Activated CD8-positive, alpha-beta T cell treated with anti-CD3 and anti-CD28 coated beads, Interleukin-2, amount 10 ng/mL, durations not matched to agents 7 days and 5 days (primary cell): ENCODE results near the gene RASGRP2. TPM values are rescaled to one million over a fixed set of nuclear protein-coding genes. Genes with fewer than 3 reads are reported as not detected.
A peak's percentile ranks its signal among the peaks of the same experiment; 100 is the strongest.

Experiments used
- ATAC-seq: fragments of 150-1000 bp; cut with Tn5 transposase; one replicate; pipeline ENCODE4 v1.10.0; 2021; ENCODE audit warnings: moderate library complexity
- CTCF ChIA-PET: fragments of 350-600 bp; sonication (Branson Sonifier 250); formaldehyde crosslinking; loops from one replicate; lab custom pipeline; 2021; ENCODE audit warnings: antibody characterized with exemption; lab: Charles Lee
- POLR2A ChIA-PET: fragments of 350-600 bp; sonication (Branson Sonifier 250); formaldehyde crosslinking; loops from one replicate; lab custom pipeline; 2021; ENCODE audit warnings: antibody characterized with exemption; lab: Charles Lee
- DNase-seq: peaks from one replicate; pipeline ENCODE4 v3.0.0-alpha.2; 2020
- H3K27ac Mint-ChIP-seq: one replicate; pipeline ENCODE4 v1.8.0; 2021; ENCODE audit warnings: mild to moderate bottlenecking, mixed read lengths
- H3K27me3 Mint-ChIP-seq: one replicate; pipeline ENCODE4 v1.8.0; 2021; ENCODE audit warnings: low read depth, mixed read lengths
- H3K36me3 Mint-ChIP-seq: one replicate; pipeline ENCODE4 v1.8.0; 2021; ENCODE audit warnings: low read depth, mixed read lengths
- H3K4me1 Mint-ChIP-seq: one replicate; pipeline ENCODE4 v1.8.0; 2021; ENCODE audit warnings: low read depth, mixed read lengths
- H3K4me3 Mint-ChIP-seq: one replicate; pipeline ENCODE4 v1.8.0; 2021; ENCODE audit warnings: mild to moderate bottlenecking, mixed read lengths
- H3K9me3 Mint-ChIP-seq: one replicate; pipeline ENCODE4 v1.8.0; 2022; ENCODE audit warnings: mixed read lengths; ENCODE audit not compliant: insufficient read depth
- total RNA-seq, 2 experiments: library from RNA; stranded (reverse); gene quantifications; one replicate each; pipeline ENCODE4 v1.2.3, GENCODE V29; 2021

The RASGRP2 gene
- total RNA-seq, 2 experiments from 2014 or later: 101 to 115 TPM

DNA sequence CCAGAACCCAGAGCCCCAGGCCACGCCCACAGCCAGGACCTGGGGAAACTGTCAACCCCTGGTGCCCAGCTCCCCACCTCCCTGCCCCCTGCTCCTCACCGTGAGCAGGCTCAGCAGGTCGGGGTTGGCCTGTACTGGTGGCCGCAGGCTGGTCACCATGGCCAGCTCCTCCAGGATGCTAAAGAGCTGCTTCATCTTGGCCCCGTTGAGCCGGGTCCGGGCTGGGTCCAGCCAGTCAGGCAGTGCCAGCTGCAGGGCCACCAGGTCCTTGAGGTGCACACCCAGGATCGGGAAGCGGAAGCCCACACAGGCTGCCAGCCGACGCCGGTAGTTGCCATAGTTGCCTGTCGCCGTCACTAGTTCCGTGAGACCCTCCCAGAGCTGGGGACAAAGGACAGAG, 7.3 kb downstream of the RASGRP2 start:
- ChIA-PET POLR2A (no interaction called here), CTCF (no interaction called here)
- no peak for DNase-seq
- Mint-ChIP-seq H3K4me1 (peaks cover 17% of the 10 kb centered on the region), H3K36me3 (peaks cover 56% of the 10 kb centered on the region), H3K9me3 (no peaks in the 10 kb centered on the region), H3K27me3 (no peaks in the 10 kb centered on the region), H3K4me3 (no peak overlapping the region), H3K27ac (no peak overlapping the region)
- no peak for ATAC-seq

DNA sequence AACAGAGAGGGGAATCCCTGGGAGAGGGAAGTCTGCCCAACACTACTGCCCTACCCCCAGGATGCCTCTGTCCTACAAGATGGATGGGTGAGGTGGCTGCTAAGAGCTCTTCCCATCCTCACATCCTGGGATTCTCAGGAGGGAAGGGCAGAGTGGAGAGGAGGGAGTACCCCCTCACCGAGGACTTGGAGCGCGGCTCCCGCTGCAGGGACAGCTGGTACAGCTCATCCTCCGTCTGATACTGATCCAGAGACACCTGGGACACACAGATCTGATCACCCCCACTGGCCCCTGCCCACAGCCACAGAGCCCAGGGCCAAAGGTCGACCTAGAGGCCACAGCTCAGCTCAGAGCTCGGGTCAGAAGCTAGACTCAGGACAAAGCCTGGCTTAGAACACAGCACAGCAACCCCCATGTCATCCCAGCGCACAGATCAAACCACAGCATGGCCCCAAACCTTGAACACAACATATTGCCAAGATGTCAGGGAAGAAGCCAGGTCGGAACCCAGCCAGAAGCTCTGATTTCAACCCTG, 8.2 kb downstream of the RASGRP2 start:
- H3K36me3 Mint-ChIP-seq: peaks cover 57% of the 10 kb centered on the region
- ChIA-PET CTCF (interaction anchor here (0.8 to 0.9 kb wide), 2 partner anchors 8 to 47 kb away, joined by 3 to 6 read pairs; partner anchors contain the start of gene RASGRP2), POLR2A (interaction anchor here (1.9 kb wide), 1 partner anchor 9 kb away, joined by 6 read pairs; the partner anchor contains the start of gene RASGRP2)
- no peaks in the 10 kb centered on the region for H3K9me3 Mint-ChIP-seq
- H3K4me3 Mint-ChIP-seq: no peak overlapping the region
- DNase-seq (no peak), ATAC-seq (no peak)
- peaks cover 9% of the 10 kb centered on the region for H3K4me1 Mint-ChIP-seq
- H3K27ac Mint-ChIP-seq: no peak overlapping the region
- no peaks in the 10 kb centered on the region for H3K27me3 Mint-ChIP-seq

DNA sequence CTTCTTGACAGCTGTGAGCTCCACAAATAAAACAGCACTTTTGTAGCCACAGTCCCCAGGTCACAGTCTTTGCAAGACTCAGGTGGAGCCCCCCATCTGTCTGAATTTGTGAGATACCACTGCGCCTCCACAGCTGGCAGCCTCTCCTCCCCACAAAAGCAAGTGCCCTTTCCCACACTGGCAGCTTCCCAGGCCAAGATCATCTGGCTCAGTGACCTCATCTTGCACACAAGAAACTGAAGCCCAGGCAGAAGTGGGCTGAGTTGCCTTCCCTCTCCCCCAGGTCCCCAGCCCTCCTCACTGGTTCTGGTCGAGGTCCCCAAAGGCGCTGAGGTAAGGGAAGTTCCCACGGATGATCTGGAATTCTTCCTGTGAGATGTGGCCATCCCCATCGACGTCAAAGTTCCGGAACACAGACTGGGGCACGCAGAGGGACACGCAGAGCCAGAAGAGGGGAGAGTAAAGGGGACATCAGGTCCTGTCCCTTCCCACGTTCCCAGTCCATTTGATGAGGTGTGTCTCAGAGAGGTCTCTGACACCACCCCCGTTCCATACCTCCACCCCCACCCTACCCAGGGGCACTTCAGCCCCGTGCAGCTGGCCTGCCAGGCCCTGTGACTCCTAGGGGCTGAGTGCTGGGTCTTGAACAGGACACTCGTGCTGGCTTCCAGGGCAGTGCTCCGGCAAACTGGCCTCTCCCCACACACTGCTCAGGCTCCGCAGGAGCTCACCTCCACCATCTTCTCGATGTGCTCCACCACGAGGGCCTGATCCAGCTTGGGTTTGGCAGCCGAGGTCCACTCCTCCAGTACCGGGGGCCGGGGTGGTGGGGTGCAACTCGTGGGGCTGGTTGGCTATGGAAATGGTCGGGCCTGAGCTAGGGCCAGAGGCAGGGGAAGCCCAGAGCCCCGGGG, 8.9 kb downstream of the RASGRP2 start:
- no peak for DNase-seq
- Mint-ChIP-seq H3K27ac (no peak overlapping the region), H3K9me3 (no peaks in the 10 kb centered on the region), H3K4me3 (no peak overlapping the region), H3K4me1 (peaks cover 9% of the 10 kb centered on the region), H3K36me3 (peaks cover 54% of the 10 kb centered on the region), H3K27me3 (no peaks in the 10 kb centered on the region)
- POLR2A ChIA-PET: interaction anchor here (1.9 kb wide), 1 partner anchor 10 kb away, joined by 6 read pairs; the partner anchor contains the start of gene RASGRP2
- CTCF ChIA-PET: interaction anchor here (0.8 to 2.4 kb wide), 4 partner anchors 7 to 47 kb away, joined by 3 to 13 read pairs (median 7); partner anchors contain the start of gene RASGRP2
- ATAC-seq: no peak

DNA sequence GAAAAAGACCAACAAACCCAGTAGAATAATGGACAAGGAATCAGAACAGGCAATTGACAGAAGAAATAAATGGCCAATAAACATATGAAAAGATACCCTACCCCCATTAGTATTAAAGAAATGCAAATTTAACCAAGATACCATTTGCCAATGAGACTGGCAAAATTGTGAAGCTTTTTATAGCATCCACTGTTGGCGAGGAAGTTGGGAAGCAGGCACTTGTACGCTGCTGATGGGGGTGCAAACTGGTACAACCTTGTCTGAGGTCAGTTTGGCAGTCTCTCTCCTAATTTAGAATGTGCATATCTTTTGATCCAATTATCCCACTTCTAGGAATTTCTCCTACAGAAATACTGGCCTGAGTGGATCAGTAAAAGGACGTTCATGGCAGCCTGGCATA, 12.3 kb downstream of the RASGRP2 start:
- POLR2A ChIA-PET: no interaction called here
- CTCF ChIA-PET: interaction anchor here (1.2 kb wide), 1 partner anchor 13 kb away, joined by 5 read pairs; the partner anchor contains the start of gene RASGRP2
- Mint-ChIP-seq H3K27ac (no peak overlapping the region), H3K4me1 (peaks cover 11% of the 10 kb centered on the region), H3K36me3 (peaks cover 55% of the 10 kb centered on the region), H3K4me3 (no peak overlapping the region), H3K27me3 (no peaks in the 10 kb centered on the region), H3K9me3 (no peaks in the 10 kb centered on the region)
- ATAC-seq (no peak), DNase-seq (no peak)

DNA sequence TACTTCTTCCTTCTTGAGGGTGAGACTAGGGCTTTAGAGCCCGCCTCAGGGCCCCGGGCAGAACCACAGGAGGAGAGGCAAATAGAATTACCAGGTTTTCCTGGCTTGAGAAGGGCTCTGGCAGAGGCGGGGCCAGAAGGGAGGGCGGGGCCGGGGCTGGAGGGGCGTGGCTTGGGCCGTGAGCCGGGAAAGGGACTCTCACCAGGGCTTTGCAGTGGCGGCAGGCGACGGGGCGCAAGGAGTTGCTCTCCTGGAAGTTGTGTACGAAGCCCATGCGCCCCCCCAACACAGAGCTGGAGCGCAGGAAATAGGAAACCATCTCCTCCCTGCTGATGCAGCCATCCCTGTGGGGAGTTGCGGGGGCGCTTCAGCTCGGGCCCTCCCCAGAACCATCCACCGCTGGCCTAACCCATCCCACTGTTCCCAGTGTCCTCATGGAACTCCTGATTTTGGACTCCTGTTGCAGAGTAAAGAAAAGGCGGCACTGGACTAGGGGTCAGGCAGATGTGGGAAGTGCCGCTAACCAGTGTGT, 14.0 kb downstream of the RASGRP2 start:
- no peak overlapping the region for H3K27ac Mint-ChIP-seq

DNA sequence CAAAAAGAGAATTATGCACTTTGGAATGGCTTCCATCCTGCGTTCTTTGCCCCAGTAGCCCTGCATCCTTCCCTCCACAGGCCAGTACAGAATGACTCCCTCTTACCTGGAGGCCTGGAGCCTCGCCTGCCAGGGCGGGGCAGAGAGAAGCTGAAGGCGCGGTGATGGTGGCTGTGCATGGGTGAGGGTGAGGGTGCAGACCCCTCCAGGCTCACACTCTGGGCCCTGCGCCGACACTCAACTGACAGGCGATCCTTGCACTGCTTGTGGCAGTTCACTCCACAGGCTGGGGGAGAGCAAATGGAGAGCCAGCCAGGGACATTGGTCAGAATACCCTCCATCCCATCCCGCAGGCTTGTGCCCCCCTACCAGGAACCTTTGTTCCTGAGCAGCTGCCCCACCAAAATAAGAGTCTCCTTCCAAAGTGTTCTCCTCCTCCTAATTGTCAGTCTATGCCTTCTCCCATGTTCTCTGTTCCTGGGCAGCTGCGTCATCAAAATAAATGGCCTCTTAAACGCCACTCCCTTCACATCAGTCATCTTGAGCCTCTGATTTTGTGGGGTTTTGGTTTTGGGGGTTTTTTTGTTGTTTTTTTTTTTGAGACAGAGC, 15.1 kb downstream of the RASGRP2 start:
- no peaks in the 10 kb centered on the region for H3K27me3 Mint-ChIP-seq
- ATAC-seq (no peak), DNase-seq (no peak)
- POLR2A ChIA-PET: no interaction called here
- H3K36me3 Mint-ChIP-seq: peaks cover 42% of the 10 kb centered on the region
- peaks cover 17% of the 10 kb centered on the region for H3K4me1 Mint-ChIP-seq
- no peaks in the 10 kb centered on the region for H3K9me3 Mint-ChIP-seq
- CTCF ChIA-PET: interaction anchor here (0.6 kb wide), 1 partner anchor 11 kb away, joined by 3 read pairs; no protein-coding TSS in a partner anchor
- no peak overlapping the region for H3K27ac Mint-ChIP-seq
- no peak overlapping the region for H3K4me3 Mint-ChIP-seq

More for the DNA sequence above, 14.0 kb downstream of the RASGRP2 start:
- ChIA-PET CTCF (no interaction called here), POLR2A (no interaction called here)
- H3K9me3 Mint-ChIP-seq: no peaks in the 10 kb centered on the region
- H3K27me3 Mint-ChIP-seq: no peaks in the 10 kb centered on the region
- peaks cover 48% of the 10 kb centered on the region for H3K36me3 Mint-ChIP-seq
- H3K4me3 Mint-ChIP-seq: no peak overlapping the region
- ATAC-seq: peak; percentile 37
- H3K4me1 Mint-ChIP-seq: peaks cover 11% of the 10 kb centered on the region
- DNase-seq: no peak

DNA sequence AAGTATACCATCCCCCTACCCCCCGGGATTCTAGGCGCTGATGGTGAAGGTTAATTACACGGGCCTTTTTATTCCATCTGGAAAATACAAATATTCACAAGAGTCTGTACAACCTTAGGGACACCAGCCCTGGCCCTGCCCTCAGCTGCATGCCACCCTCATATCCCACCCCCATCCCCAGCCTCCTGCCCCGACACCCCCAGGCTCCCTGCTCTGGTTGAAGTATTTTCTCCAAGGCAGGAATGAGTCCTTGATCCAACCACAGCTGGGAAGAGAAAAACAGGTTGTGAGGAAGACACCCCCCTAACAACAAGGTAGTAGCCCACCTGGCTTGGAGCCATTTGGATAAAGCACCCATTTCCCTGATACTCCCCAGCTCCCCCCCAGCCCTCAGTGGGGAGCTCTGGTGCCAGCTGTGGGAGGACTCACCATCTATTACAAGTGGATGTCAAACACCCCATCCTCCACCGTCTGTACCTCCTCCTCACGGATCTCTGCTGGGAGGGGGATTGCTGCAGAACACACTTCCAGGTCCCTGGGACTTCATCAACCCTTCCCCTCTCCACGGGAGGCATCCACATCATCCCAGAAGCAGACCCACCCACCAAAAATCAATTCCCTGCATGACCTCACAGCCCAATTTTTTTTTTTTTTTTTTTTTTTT, 16.9 kb downstream of the RASGRP2 start:
- Mint-ChIP-seq H3K36me3 (peaks cover 32% of the 10 kb centered on the region), H3K4me3 (no peak overlapping the region), H3K9me3 (no peaks in the 10 kb centered on the region), H3K4me1 (peaks cover 19% of the 10 kb centered on the region), H3K27ac (no peak overlapping the region), H3K27me3 (peaks cover 7% of the 10 kb centered on the region)
- ChIA-PET CTCF (interaction anchor here (1.6 to 2.1 kb wide), 2 partner anchors 36 to 38 kb away, joined by 3 to 12 read pairs; no protein-coding TSS in a partner anchor), POLR2A (interaction anchor here (0.6 kb wide), 1 partner anchor 209 kb away, joined by 3 read pairs; no protein-coding TSS in a partner anchor)
- DNase-seq (no peak), ATAC-seq (no peak)

DNA sequence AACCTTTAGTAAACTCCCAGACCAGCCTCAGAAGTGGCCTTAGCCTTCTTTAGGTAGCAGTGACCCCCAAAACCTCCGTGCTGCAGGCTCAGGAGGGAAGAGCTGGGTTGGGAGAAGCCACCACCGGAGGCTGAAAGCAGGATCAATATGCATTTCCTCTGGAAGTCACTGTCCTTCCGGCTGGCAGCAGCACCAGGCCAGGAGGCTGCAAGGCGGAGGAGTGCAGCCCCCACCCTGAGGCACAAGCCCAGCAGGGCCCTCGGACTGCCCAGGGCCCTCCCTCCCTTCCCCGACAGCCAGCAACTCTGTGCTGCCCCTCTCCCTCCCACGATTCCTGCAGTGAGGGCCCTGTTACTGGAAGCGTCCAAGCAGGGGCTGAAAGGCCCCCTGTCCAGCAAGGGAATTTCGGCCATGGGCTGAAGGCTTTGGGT, 17.7 kb downstream of the RASGRP2 start:
- ATAC-seq (no peak), DNase-seq (no peak)
- Mint-ChIP-seq H3K27ac (no peak overlapping the region), H3K27me3 (peaks cover 10% of the 10 kb centered on the region), H3K4me1 (peaks cover 19% of the 10 kb centered on the region), H3K4me3 (no peak overlapping the region), H3K36me3 (peaks cover 24% of the 10 kb centered on the region), H3K9me3 (no peaks in the 10 kb centered on the region)
- CTCF ChIA-PET: interaction anchor here (1.6 to 2.1 kb wide), 2 partner anchors 37 kb away, joined by 3 to 12 read pairs; no protein-coding TSS in a partner anchor
- POLR2A ChIA-PET: no interaction called here

DNA sequence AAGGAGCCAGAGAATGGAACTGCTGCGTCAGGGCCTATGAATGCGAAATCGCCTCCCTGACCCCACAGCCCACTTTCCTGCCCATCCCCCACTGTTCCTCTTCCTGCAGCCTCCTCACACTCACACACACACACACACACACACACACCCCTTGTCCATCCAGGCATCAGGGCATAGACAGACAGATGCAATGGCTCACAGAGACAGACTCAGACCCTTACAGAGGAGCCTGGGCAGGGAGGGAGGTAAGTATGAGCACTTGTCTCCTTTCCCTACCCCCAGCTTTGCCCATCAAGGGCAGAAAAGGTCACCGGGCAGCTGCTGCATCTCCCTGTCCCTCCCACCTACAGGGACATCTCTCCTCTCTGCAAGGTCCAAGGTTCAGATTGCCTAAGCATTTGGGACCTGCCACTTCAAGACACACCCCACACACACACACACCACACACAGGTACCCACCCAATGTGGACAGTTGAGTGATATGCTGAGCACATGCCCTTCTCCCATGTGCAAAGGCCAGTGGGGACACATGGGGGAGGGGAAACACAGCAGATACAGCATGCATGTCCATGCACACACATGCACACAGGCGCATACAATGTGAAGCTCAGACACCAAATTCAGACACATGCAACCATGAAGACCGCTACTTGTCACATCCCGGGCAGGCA, 18.9 kb downstream of the RASGRP2 start:
- ChIA-PET POLR2A (interaction anchor here (0.9 kb wide), 1 partner anchor 91 kb away, joined by 3 read pairs; no protein-coding TSS in a partner anchor), CTCF (interaction anchor here (1.7 to 2.1 kb wide), 2 partner anchors 20 to 36 kb away, joined by 5 to 12 read pairs; no protein-coding TSS in a partner anchor)
- no peak overlapping the region for H3K4me3 Mint-ChIP-seq
- DNase-seq: no peak
- peaks cover 19% of the 10 kb centered on the region for H3K4me1 Mint-ChIP-seq
- no peaks in the 10 kb centered on the region for H3K9me3 Mint-ChIP-seq
- no peak for ATAC-seq
- H3K36me3 Mint-ChIP-seq: peaks cover 21% of the 10 kb centered on the region
- H3K27me3 Mint-ChIP-seq: peaks cover 22% of the 10 kb centered on the region
- no peak overlapping the region for H3K27ac Mint-ChIP-seq
